GM13976 (cell line): ENCODE measurements around the gene TTC34.

Source experiments
- DNase-seq: peaks from one replicate; pipeline ENCODE4 v3.0.0; 2012; ENCODE audit warnings: low spot score
- CTCF ChIP-seq: IDR thresholded peaks from 2 replicates; pipeline ENCODE4 v1.5.1; 2012; ENCODE audit warnings: borderline replicate concordance, mild to moderate bottlenecking; ENCODE audit not compliant: insufficient read depth; ENCODE audit errors: extremely low read depth, missing control alignments, control extremely low read depth
- in situ Hi-C: fragments of 300-500 bp; cut with MboI; formaldehyde crosslinking; loops from one replicate; pipeline ENCODE4 v1.12.0; 2022; ENCODE audit warnings: low sequenced_read_pairs, mixed read lengths, inconsistent platforms; ENCODE audit not compliant: unreplicated experiment

Gene TTC34

GRCh38 chr1:2637442-2638145, 163.9 kb downstream of the TTC34 start:
- in situ Hi-C loops: no loop called here
- peak; percentile 34 for DNase-seq
- TF ChIP-seq CTCF: no peak

GRCh38 chr1:2636733-2637132, 164.8 kb downstream of the TTC34 start:
- no peak for DNase-seq
- in situ Hi-C loops: no loop called here
- TF ChIP-seq CTCF: no peak

GRCh38 chr1:2635361-2636010, 166.0 kb downstream of the TTC34 start:
- no peak for TF ChIP-seq CTCF
- peak; percentile 36 for DNase-seq
- in situ Hi-C loops: no loop called here

- in situ Hi-C loops: no loop called here
- peak; percentile 32 for DNase-seq
- TF ChIP-seq CTCF: no peak
Measured at GRCh38 chr1:2633936-2634491, 167.5 kb downstream of the TTC34 start.

- in situ Hi-C loops: no loop called here
- peak; percentile 31 for DNase-seq
- TF ChIP-seq CTCF: no peak
Measured at GRCh38 chr1:2633366-2633935, 168.0 kb downstream of the TTC34 start.

- DNase-seq: peak; percentile 35
- in situ Hi-C loops: no loop called here
- no peak for TF ChIP-seq CTCF
Measured at GRCh38 chr1:2632561-2633361, 168.7 kb downstream of the TTC34 start, which contains the start of gene MMEL1. TSS of gene MMEL1 (minus strand) at chr1:2633016. CDS start at chr1:2629484, 3,532 bp downstream.
